Lower leg skin (tissue), 3 donors: Measurements from ENCODE around the gene MITF.

Experiments
- CTCF ChIP-seq, 3 donors: fragments of 450-650 bp; IDR thresholded peaks; one replicate each; pipeline ENCODE4 v1.5.1; 2016; ENCODE audit warnings: antibody characterized with exemption in 3 of 3, mild to moderate bottlenecking in 3 of 3, moderate library complexity in 2 of 3
- POLR2A ChIP-seq, 2 donors: fragments of 450-650 bp; IDR thresholded peaks; one replicate each; pipeline ENCODE4 v1.6.1; 2016 to 2017; ENCODE audit warnings: antibody characterized with exemption in 2 of 2, mild to moderate bottlenecking in 1 of 2, moderate library complexity in 1 of 2

GRCh38 chr3:69983546-69984265 is 244.4 kb downstream of the MITF start:
- TF ChIP-seq POLR2A (IDR thresholded peaks at IDR 0.05) (no peak), CTCF (IDR thresholded peaks at IDR 0.05) (no peak)
